ENCODE data around the gene VIPR1.

The VIPR1 gene

GRCh38 chr3:42500091-42500490, 2.4 kb upstream of the VIPR1 start:
- no peak for TF ChIP-seq CTCF (IDR thresholded peaks at IDR 0.05; ENCODE audit: low read depth, low read length)
- Histone ChIP-seq H3K27ac (no peak overlapping the region), H3K4me3 (ENCODE audit: low read depth, low read length) (no peak overlapping the region), H3K27me3 (ENCODE audit: insufficient read depth, low read depth, severe bottlenecking) (no peaks in the 10 kb centered on the region), H3K36me3 (no peaks in the 10 kb centered on the region), H3K9me3 (ENCODE audit: severe bottlenecking) (no peaks in the 10 kb centered on the region)
- DNase-seq, result peak; percentile 4

DNA sequence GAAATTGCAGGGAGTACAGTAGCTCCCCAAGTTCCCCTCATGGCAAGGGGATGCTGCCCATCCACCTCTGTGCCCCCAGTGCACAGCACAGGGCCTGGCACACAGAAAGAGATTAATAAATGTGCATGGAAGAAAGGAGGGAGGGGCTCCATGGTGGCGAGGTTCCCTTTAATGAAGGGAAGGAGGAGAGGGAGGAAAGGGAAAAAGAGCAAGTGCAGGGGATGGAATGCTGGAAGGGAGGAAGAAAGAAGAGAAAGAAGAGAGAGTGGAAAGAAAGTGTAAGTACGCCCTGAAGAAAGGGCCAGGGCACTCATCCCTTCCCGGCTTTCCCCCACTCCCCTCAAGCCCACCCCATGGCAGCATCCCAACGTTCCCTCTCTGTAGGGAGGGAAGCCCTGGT, 1.5 kb upstream of the VIPR1 start:
- Histone ChIP-seq H3K27me3 (ENCODE audit: insufficient read depth, low read depth, severe bottlenecking) (no peaks in the 10 kb centered on the region), H3K9me3 (ENCODE audit: severe bottlenecking) (no peaks in the 10 kb centered on the region), H3K36me3 (no peaks in the 10 kb centered on the region), H3K4me3 (ENCODE audit: low read depth, low read length) (no peak overlapping the region; the same call in 1 of the 2 replicates), H3K27ac (no peak overlapping the region)
- no peak for TF ChIP-seq CTCF (IDR thresholded peaks at IDR 0.05; ENCODE audit: low read depth, low read length)
- no peak for DNase-seq

DNA sequence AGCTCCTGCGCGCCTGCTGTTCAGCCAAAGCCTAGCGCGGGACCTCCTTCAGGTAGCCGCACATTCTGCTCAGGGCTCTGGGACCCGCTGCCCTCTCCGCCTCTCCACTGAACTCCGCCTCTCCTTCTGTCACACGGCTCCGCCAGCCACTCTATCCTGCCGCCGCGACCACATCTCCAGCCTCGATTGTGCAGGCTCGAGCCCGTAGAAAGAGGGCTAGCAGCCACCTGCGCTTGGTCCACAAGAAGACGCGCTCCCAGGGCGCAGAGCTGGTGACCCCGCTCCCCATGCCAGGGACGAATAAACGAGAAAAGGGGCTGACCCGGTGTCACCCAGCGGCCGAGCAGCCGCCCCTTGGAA, 1.1 kb upstream of the VIPR1 start:
- TF ChIP-seq CTCF (IDR thresholded peaks at IDR 0.05; ENCODE audit: low read depth, low read length), result no peak
- Histone ChIP-seq H3K27me3 (ENCODE audit: insufficient read depth, low read depth, severe bottlenecking) (no peaks in the 10 kb centered on the region), H3K36me3 (no peaks in the 10 kb centered on the region), H3K4me3 (ENCODE audit: low read depth, low read length) (peak overlapping the region; percentile 59), H3K9me3 (ENCODE audit: severe bottlenecking) (no peaks in the 10 kb centered on the region), H3K27ac (no peak overlapping the region)
- peak; percentile 60 for DNase-seq

DNA sequence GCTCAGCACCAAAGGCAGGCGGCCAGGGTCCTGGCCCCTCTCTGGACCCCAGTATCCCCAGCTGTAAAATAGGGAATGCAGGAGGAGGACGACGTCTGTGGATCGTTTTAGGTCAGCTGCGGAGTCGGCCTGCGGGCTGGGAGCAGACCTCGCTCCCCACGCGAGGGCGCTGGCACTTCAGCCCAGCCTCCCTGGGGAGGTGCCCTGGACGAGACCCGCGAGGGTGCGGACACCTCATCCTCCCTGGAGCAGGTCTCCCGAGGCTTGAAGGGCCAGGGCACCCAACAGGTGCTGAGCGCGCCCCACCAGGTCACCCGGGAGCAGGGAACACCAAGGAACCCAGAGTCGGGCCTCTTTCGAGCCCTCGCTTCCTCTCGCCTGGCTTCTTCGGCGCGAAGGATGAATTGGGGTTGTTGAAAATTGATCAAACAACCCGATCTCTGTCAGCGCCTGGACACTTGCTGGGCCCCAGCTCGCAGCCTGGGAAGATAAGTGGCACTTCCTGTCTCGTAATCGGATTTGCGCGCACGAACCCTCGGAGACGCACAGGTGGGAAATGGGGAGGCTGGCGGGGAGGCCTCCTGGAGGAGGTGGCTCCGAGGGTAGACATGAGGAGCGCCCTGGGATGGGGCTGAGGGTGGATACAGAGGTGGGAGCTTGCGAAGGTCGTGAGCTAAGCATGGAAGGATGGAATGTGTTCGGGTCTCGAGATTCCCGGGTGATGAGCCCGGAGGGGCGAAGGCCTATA, 588 bp upstream of the VIPR1 start:
- Histone ChIP-seq H3K27me3 (ENCODE audit: insufficient read depth, low read depth, severe bottlenecking) (no peaks in the 10 kb centered on the region), H3K4me3 (ENCODE audit: low read depth, low read length) (peak overlapping the region; percentile 59), H3K9me3 (ENCODE audit: severe bottlenecking) (no peaks in the 10 kb centered on the region), H3K27ac (peak overlapping the region; percentile 40), H3K36me3 (no peaks in the 10 kb centered on the region)
- peak; percentile 77 for DNase-seq
- peak; percentile 93 for TF ChIP-seq CTCF (IDR thresholded peaks at IDR 0.05; ENCODE audit: low read depth, low read length)

DNA sequence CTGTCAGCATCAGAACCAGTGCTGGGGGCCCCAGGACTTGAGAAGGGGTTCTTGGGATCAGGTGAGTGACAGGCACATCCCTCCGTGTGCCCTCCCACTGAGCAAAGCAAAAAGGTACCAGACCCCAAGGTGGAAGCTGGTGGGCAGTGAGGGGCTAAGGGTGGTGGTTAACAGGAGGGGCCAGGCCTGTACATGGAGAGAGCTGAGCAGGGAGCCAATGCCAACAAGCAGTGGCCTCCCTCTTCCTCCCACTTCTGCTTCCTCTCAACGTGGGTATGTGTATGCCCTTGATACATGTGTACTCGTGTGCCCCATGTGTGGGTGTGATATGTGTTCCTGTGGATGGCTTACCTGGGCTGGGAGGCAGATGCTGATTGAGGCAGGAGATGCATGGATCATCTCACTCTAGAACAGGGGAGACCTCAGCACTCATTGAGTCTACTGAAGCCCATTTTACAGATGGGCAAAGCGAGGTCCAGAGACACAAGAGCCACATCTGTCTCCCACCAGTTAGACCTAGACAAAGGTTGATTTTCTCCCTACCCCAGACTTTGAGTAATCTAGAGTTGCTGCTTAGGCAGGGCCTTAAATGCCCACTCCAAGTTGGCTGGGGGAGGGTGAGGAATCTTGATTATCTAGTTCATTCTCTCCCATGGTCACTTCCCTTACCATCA, 945 bp downstream of the VIPR1 start:
- Histone ChIP-seq H3K4me3 (ENCODE audit: low read depth, low read length) (no peak overlapping the region), H3K27me3 (ENCODE audit: insufficient read depth, low read depth, severe bottlenecking) (no peaks in the 10 kb centered on the region), H3K9me3 (ENCODE audit: severe bottlenecking) (no peaks in the 10 kb centered on the region), H3K36me3 (no peaks in the 10 kb centered on the region), H3K27ac (no peak overlapping the region)
- DNase-seq, result peak; percentile 1
- TF ChIP-seq CTCF (IDR thresholded peaks at IDR 0.05; ENCODE audit: low read depth, low read length), result no peak
